Activated B cell treated with CpG ODN at 0.5 μM for 24 hours (primary cell): ENCODE results near the gene CD84. TPM values are rescaled to one million over a fixed set of nuclear protein-coding genes. Genes with fewer than 3 reads are reported as not detected.

Source experiments
- ATAC-seq: fragments of 200-7000 bp; cut with Tn5 transposase; one replicate; pipeline ENCODE4 v1.10.0; 2021; ENCODE audit warnings: low read depth, mild to moderate bottlenecking, moderate library complexity
- CTCF ChIA-PET: fragments of 350-600 bp; sonication (Branson Sonifier 250); formaldehyde crosslinking; loops from one replicate; lab custom pipeline; 2021; ENCODE audit warnings: antibody characterized with exemption; lab: Charles Lee
- POLR2A ChIA-PET: fragments of 350-600 bp; sonication (Branson Sonifier 250); formaldehyde crosslinking; loops from one replicate; lab custom pipeline; 2021; ENCODE audit warnings: antibody characterized with exemption; lab: Charles Lee
- DNase-seq: peaks from one replicate; pipeline ENCODE4 v3.0.0; 2022
- H3K27ac Mint-ChIP-seq: one replicate; pipeline ENCODE4 v1.8.0; 2020; ENCODE audit warnings: mixed read lengths
- H3K27me3 Mint-ChIP-seq: one replicate; pipeline ENCODE4 v1.8.0; 2021; ENCODE audit warnings: mixed read lengths
- H3K36me3 Mint-ChIP-seq: one replicate; pipeline ENCODE4 v1.8.0; 2021; ENCODE audit warnings: low read depth, mixed read lengths
- H3K4me1 Mint-ChIP-seq: one replicate; pipeline ENCODE4 v1.8.0; 2021; ENCODE audit warnings: mixed read lengths
- H3K4me3 Mint-ChIP-seq: one replicate; pipeline ENCODE4 v1.8.0; 2020; ENCODE audit warnings: mild to moderate bottlenecking, mixed read lengths
- H3K9me3 Mint-ChIP-seq: one replicate; pipeline ENCODE4 v1.8.0; 2020; ENCODE audit warnings: mixed read lengths
- CTCF ChIP-seq: fragments of 200-600 bp; IDR thresholded peaks from one replicate; pipeline ENCODE4 v1.8.0; 2022; ENCODE audit warnings: antibody characterized with exemption, mild to moderate bottlenecking
- intact Hi-C: fragments of 100-400 bp; cut with micrococcal nuclease; formaldehyde crosslinking; loops from one replicate; pipeline ENCODE4 v1.15.1; 2024
- total RNA-seq: library from RNA; stranded (reverse); gene quantifications from 2 replicates; pipeline ENCODE4 v1.2.3, GENCODE V29; 2022

Gene CD84
- total RNA-seq, 1 donor from 2014 or later, result 65.5 TPM

- Mint-ChIP-seq H3K9me3 (peaks cover 7% of the 10 kb centered on the region), H3K4me1 (peaks cover 62% of the 10 kb centered on the region), H3K36me3 (peaks cover 20% of the 10 kb centered on the region), H3K27me3 (no peaks in the 10 kb centered on the region), H3K27ac (peak overlapping the region; percentile 96), H3K4me3 (peak overlapping the region; percentile 56)
- ChIA-PET POLR2A (interaction anchor here (0.8 to 2.9 kb wide), 9 partner anchors 8 to 109 kb away, joined by 4 to 24 read pairs (median 8); no protein-coding TSS in a partner anchor), CTCF (interaction anchor here (1.2 to 3.0 kb wide), 6 partner anchors 8 to 196 kb away, joined by 3 to 28 read pairs (median 8); no protein-coding TSS in a partner anchor)
- TF ChIP-seq CTCF, result no peak
- intact Hi-C loops, result loop anchor here (1.0 to 2.0 kb wide), 4 partner anchors 8 to 109 kb away; partner anchors contain the start of genes CD84 and SLAMF6
- ATAC-seq, result no peak
- DNase-seq, result no peak
These were observed 38.5 kb downstream of the CD84 start for GRCh38 chr1:160540859-160541233.

GRCh38 chr1:160539990-160540858 lies 39.1 kb downstream of the CD84 start:
- Mint-ChIP-seq H3K27me3 (no peaks in the 10 kb centered on the region), H3K4me1 (peaks cover 58% of the 10 kb centered on the region), H3K36me3 (peaks cover 19% of the 10 kb centered on the region), H3K4me3 (peak overlapping the region; percentile 56), H3K9me3 (peaks cover 11% of the 10 kb centered on the region), H3K27ac (peak overlapping the region; percentile 96)
- DNase-seq, result no peak
- ChIA-PET CTCF (interaction anchor here (0.6 to 3.0 kb wide), 10 partner anchors 9 to 196 kb away, joined by 3 to 28 read pairs (median 4); partner anchors contain the start of gene SLAMF6), POLR2A (interaction anchor here (0.8 to 2.9 kb wide), 15 partner anchors 9 to 108 kb away, joined by 3 to 24 read pairs (median 6); partner anchors contain the start of gene SLAMF6)
- no peak for TF ChIP-seq CTCF
- intact Hi-C loops, result loop anchor here (1.0 to 2.0 kb wide), 4 partner anchors 9 to 108 kb away; partner anchors contain the start of genes CD84 and SLAMF6
- peak; percentile 95 for ATAC-seq

GRCh38 chr1:160539684-160539989 lies 39.7 kb downstream of the CD84 start:
- peaks cover 16% of the 10 kb centered on the region for H3K36me3 Mint-ChIP-seq
- ChIA-PET POLR2A (interaction anchor here (0.6 to 2.9 kb wide), 15 partner anchors 9 to 108 kb away, joined by 3 to 24 read pairs (median 6); partner anchors contain the start of gene SLAMF6), CTCF (interaction anchor here (0.6 to 3.0 kb wide), 8 partner anchors 10 to 111 kb away, joined by 3 to 28 read pairs (median 5); partner anchors contain the start of gene SLAMF6)
- TF ChIP-seq CTCF, result no peak
- H3K27me3 Mint-ChIP-seq, result no peaks in the 10 kb centered on the region
- H3K9me3 Mint-ChIP-seq, result peaks cover 15% of the 10 kb centered on the region
- peak overlapping the region; percentile 56 for H3K4me3 Mint-ChIP-seq
- ATAC-seq (no peak), DNase-seq (no peak)
- intact Hi-C loops, result no loop called here
- peaks cover 52% of the 10 kb centered on the region for H3K4me1 Mint-ChIP-seq
- H3K27ac Mint-ChIP-seq, result peak overlapping the region; percentile 96

GRCh38 chr1:160538985-160539651 lies 40.2 kb downstream of the CD84 start:
- intact Hi-C loops, result no loop called here
- no peak overlapping the region for H3K4me3 Mint-ChIP-seq
- peaks cover 15% of the 10 kb centered on the region for H3K9me3 Mint-ChIP-seq
- H3K4me1 Mint-ChIP-seq, result peaks cover 47% of the 10 kb centered on the region
- peak overlapping the region; percentile 96 for H3K27ac Mint-ChIP-seq
- no peak for TF ChIP-seq CTCF
- CTCF ChIA-PET, result interaction anchor here (1.0 to 3.0 kb wide), 4 partner anchors 16 to 110 kb away, joined by 3 to 28 read pairs (median 12); partner anchors contain the start of gene SLAMF6
- peaks cover 16% of the 10 kb centered on the region for H3K36me3 Mint-ChIP-seq
- POLR2A ChIA-PET, result interaction anchor here (0.6 to 2.9 kb wide), 12 partner anchors 10 to 107 kb away, joined by 3 to 24 read pairs (median 6); partner anchors contain the start of gene SLAMF6
- DNase-seq, result no peak
- ATAC-seq, result no peak
- no peaks in the 10 kb centered on the region for H3K27me3 Mint-ChIP-seq
